Measurements from ENCODE around the gene PNPLA6. TPM values are rescaled to one million over a fixed set of nuclear protein-coding genes. Genes with fewer than 3 reads are reported as not detected.

The PNPLA6 gene
- total and polyA plus RNA-seq, 9 of the 15 experiments (the other 6 are each of a cell fraction or from before 2014, with no cell fraction given) = 0.07 to 30.2 (median 8.3) TPM

- TF ChIP-seq AFF4 (CRISPR knock-in tag; IDR thresholded peaks at IDR 0.05) (no peak; the same call in none of the 2 replicates), PTTG1 (tag; IDR thresholded peaks at IDR 0.05; ENCODE audit: low read depth) (no peak), ZNF561 (CRISPR knock-in tag; conservative IDR thresholded peaks at IDR 0.05) (no peak), ZNF224 (CRISPR knock-in tag; IDR thresholded peaks at IDR 0.05) (no peak), E2F8 (IDR thresholded peaks at IDR 0.05; ENCODE audit: low read depth, partially characterized antibody) (peak; percentile 66), GATA2 (CRISPR knock-in tag; IDR thresholded peaks at IDR 0.05) (no peak), MAX (CRISPR knock-in tag; IDR thresholded peaks at IDR 0.05) (peak; percentile 98), NFE2 (IDR thresholded peaks at IDR 0.05; ENCODE audit: low read depth) (no peak), SMAD3 (CRISPR knock-in tag; conservative IDR thresholded peaks at IDR 0.05) (peak; percentile 50; the same call in 1 of the 2 replicates), KLF13 (tag; IDR thresholded peaks at IDR 0.05; ENCODE audit: borderline replicate concordance, low read depth) (peak; percentile 60; the same call in 1 of the 2 replicates), ZSCAN29 (IDR thresholded peaks at IDR 0.05) (no peak), ZNF589 (CRISPR knock-in tag; IDR thresholded peaks at IDR 0.05; ENCODE audit: low read depth) (no peak), ZMIZ1 (IDR thresholded peaks at IDR 0.05; ENCODE audit: low read depth in 2 of 2, low read length in 2 of 2) (no peak), ZNF408 (CRISPR knock-in tag; IDR thresholded peaks at IDR 0.05; ENCODE audit: low read depth) (no peak), ZNF766 (CRISPR knock-in tag; conservative IDR thresholded peaks at IDR 0.05) (0 out of 2 replicates have a peak, but pooled peaks have one; percentile 57), BHLHE40 (IDR thresholded peaks at IDR 0.05; ENCODE audit: low read length) (peak; percentile 98), ZNF133 (CRISPR knock-in tag; IDR thresholded peaks at IDR 0.05) (no peak)
These were observed 13.2 kb upstream of the PNPLA6 start, which contains the start of gene MCOLN1 (continued) for GRCh38 chr19:7522072-7522922.
